Tibial nerve (tissue), 3 donors: ENCODE measurements around the gene M1AP.

Experiments
- CTCF ChIP-seq, 5 experiments: fragments of 200-600 bp in 3 of 5; fragments of 450-650 bp in 2 of 5; sonication (generic) in 3 of 5; IDR thresholded peaks; one replicate each; pipeline ENCODE4 v1.5.1; 2016 to 2019; ENCODE audit warnings: antibody characterized with exemption in 5 of 5, mild to moderate bottlenecking in 3 of 5, moderate library complexity in 2 of 5
- POLR2A ChIP-seq, 2 donors: fragments of 450-650 bp; IDR thresholded peaks; one replicate each; pipeline ENCODE4 v1.6.1; 2017; ENCODE audit warnings: antibody characterized with exemption in 2 of 2, mild to moderate bottlenecking in 2 of 2, moderate library complexity in 2 of 2

- TF ChIP-seq POLR2A (IDR thresholded peaks at IDR 0.05), result no peak
- no peak for TF ChIP-seq CTCF (IDR thresholded peaks at IDR 0.05)
Measured at GRCh38 chr2:74670263-74670662, 22.1 kb upstream of the M1AP start.
